GM21825 (cell line): ENCODE results near the gene THAP4.

ENCODE experiments used
- ATAC-seq: cut with Tn5 transposase; IDR thresholded peaks from one replicate; pipeline ENCODE4 v1.9.1; 2021; ENCODE audit warnings: mild to moderate bottlenecking, moderate library complexity; ENCODE audit not compliant: unreplicated experiment

THAP4 gene

DNA sequence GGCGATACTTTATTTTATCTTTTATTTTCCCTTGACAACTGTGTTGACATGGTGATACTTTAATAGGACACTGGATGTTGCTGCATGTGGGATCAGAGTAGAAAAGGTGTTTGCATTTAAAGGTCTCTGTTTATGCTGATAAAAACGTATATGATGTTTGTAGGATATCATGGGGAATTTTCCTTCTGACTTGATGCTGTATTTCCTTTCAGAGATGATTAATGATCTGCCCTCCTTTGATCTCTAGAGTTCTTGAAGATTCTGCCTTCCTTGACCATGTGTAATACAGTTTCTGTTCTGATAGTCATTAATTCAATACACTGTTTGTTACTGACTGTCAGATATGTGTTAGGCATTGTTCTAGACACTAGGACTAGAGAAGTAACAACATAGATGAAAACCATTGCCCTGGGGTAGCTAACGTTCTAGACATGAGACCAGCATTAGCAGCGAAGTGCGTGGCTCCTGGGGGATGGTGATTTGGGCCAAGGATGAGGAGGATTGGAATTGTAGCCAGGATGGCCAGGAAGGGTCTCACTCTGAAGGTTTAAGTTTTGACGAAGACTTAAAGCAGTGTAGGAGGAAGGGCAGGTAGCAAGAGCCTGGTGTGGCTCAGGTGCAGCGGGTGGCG lies 3.3 kb upstream of the THAP4 start:
- no peak for ATAC-seq

DNA sequence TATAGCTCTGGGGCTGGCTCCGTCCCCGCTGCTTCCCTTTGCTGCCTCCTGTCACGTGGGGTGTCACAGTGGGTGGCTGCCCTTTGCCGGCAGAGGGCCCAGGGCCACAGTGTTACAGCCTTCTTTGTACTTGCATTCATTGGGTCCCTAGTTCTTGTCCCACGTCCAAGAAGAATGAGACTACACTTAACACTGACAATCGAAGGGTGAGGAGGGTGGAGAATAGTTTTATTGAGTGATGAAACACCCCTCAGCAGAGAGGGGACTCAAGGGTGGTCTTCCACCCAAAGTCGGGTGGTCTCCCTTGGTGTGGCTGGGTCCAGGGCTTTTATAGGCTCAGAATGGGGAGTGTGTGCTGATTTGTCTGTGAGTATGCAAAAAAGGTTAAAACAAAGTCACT lies 2.4 kb upstream of the THAP4 start:
- ATAC-seq = no peak

DNA sequence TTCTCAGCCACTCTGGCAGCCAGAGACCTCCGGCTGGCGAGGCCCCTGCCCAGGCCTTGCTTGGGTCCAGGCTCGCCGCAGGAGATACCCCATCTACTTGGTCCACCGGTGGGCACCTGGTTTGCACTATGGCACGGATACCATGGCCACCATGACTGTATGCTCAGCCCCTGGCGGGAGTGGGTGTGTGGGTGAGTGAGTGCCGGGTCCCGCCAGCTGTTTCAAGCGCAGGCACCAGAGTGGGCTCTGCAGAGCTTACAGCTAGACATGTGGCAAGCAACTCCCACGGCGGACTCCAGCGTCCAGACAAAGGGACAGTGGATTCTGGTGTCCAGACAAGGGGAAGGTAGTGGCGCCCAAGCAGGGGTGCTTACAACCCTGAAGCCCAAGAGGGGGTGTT lies 2.0 kb upstream of the THAP4 start:
- ATAC-seq = no peak

DNA sequence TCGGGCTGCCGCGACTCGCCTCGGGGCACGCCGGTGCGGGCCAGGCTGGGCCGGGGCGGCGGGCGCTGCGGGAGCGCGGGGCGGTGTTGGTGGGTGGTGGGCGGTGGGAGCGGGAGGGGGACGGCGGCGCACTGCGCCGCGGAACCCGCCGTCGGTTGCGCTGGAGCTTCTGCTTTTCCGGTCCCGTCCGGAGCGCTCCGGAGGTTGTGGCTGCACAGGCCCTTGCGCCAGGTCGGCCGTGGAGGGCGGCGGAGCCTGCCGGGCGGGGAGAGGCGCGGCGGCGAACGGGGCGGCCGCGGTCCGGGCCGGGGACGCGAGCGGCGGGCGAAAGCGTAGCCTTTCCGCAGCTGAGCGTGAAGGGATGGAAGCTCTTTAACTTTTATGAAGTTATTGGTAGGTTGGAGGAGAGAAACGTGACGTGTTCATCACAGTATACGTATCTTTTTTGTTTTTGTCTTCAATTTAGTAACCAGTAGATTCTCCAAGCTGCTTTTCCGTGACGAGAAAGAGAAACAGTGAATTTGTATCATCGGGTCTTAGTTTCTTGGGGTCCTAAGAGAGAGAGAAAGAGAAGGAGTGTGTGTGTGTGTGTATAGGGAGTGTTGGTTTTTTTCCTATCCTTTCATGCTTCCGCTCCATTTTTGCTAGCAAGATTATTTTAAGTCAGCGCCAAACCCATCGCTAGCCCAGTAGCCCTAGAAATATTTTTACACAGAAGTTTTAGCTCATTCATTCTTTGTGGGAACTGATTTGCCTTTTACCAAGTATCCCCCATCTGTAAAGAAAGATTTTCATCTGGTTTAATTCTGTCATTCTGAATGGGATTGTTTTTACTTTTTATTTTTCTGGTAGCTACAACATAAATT lies 1.1 kb upstream of the THAP4 start:
- ATAC-seq = peak; percentile 22

DNA sequence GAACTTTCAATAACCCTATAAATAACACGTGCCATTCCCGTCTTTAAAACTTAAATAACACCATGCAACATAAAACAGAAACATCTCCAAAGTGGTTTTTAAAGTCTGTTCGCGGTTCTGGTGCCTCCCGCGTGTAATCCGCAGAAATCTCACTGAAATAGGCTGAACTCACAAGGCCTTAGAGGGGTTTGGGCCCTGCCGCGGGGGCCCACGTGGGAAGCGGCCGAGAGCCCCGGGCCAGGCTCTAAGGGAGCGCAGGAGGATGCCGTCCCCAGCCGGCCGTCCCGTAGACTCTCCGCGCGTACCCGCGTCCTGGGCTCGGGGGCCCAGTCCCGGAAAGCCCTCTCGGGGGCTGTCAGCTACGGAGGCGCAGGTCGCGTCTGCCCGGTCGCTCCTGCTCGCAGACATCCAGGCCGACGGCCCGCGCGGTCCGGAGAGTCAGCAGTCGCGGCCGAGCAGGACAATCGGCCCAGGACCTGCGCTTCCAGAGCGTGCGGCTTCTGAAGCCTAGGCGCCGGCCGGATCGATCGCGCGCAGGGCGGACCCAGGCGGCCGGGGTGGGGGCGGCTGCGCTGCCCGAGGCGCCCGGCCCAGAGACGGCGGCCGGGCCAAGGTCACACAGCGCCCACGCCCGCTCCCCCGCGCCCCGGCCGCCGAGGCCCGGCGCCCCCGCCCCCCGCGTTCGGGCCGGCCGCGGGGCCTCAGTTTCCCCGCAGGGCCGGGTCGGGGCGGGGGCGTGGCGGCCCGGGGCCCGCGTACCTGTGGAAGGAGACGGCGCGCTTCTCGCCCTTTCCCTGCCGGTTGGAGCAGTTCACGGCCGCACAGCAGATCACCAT lies 558 bp downstream of the THAP4 start:
- peak; percentile 25 for ATAC-seq

DNA sequence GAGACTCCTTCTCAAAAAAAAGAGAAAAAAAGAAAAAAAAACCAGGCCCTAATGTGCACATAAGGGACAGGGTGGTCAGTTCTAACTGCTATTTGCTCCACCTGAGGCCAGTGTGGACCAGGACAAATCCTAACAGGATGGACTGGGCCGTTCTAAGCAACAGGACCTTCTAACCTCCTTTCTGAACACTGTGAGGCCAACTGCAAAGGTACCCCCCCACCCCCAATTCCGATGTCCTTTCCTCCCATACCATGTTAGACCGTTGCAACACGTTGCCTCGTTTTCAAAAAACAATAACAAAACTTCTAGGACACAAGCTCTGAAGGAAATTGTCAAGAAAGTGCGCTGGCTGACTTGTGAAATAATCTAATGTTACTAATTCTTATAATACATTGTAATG lies 1.2 kb downstream of the THAP4 start:
- no peak for ATAC-seq

DNA sequence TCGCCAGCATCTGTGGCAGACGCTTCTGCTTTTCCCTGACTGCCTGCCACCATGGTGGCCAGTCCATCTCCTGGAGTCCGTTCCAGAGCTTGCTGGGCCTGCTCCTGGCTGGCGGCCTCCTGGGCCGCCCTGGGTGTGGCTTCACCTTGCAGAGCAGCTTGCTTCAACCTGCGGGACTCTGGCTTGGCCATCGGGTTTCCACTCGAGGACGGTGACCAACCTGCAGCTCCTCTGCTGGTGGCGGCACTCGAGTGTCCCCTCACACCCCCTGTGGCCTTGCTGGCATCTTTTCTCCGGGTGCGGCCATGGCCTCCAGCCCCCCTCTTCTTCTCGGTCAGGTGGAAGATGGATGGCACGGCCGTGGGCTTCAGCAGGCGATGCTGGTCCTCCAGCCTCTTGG lies 3.4 kb downstream of the THAP4 start:
- no peak for ATAC-seq

DNA sequence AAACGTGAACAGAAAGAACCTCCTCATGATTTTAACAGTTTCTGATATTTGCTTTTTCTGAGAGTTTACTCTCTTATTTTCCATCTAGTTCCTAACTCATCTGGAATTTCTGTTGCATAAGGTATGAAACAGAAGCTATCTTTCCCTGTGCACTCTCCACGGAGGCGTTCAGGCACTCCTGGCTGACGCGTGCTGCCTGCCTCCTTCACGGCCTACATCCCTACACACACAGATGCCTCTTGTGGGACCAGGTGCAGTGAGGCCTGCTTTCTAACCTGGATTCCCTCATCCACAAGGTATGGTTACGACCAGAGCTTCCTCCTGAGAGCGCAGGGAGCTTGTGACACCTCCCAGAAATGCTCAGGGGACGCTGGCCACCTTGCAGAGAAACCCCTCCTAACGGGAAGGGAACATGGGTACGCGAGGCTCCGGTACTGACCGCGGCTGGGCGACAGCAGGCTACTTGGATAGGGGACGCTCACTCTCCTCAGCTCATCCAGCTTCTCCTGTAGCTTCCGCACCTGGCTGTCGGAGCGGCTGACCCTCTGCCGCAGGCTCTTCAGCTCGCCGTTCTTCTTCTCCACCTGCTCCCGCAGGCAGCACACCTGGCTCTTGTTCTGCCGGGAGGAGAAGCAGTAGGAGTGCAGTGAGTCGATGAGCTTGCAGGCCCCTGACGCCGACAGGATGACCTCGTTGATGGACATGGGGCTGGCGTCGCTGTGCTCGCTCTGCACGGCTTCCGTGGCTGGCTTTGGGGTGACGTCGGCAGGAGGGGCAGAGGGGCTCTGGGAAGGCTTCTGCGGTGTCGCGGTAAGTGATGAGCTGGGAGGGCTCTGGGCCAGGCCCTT lies 4.3 kb downstream of the THAP4 start:
- ATAC-seq = no peak

DNA sequence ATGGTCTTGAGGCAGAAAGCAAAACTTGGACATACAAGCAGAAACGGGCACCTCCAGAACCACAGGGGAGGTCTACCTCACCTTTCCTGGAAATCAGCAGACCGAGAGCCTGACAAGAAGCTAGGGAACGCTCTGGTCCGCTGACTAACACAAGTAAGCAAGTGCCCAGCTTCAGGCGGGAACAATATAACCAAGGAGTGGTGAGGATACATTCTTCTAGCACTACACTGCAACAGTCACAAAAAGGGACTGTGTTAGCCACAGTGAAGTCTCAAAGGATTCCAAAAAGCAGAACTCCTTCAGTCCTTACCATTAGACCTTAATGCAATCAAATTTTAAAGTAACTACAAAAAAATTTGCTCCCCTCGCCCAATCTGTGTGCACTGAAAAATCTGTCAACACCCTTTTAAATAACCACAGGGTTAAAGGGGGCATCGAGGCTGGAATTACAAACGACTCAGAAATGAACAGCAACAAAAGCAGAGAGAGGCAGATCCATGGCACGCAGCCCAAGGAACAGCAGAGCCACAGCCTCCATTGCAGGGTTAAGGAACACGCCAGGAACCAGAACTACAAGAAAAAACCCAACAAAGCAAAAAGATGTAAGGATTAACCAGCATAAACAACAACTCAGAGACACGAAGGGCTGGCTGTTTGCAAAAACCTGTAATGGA lies 7.1 kb downstream of the THAP4 start:
- ATAC-seq = no peak

DNA sequence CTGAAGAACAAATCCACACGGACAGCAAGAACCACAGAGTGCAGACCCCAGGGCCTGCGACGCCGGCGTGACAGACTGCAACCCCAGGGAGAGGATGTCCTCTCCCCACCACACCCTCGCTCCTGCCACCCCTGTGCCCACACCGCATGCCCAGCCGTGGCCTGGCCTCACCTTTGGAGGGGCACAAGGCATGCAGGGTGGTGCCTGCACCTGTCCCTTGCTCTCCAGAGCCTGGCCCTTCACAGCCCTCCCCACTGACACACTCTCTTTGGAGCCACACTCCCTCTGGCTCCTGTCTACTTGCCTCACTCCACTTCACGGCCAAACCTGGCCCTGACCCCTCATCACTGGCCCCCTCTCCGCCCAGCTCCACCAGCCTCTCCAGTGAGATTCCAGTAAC lies 9.3 kb downstream of the THAP4 start:
- ATAC-seq = no peak

DNA sequence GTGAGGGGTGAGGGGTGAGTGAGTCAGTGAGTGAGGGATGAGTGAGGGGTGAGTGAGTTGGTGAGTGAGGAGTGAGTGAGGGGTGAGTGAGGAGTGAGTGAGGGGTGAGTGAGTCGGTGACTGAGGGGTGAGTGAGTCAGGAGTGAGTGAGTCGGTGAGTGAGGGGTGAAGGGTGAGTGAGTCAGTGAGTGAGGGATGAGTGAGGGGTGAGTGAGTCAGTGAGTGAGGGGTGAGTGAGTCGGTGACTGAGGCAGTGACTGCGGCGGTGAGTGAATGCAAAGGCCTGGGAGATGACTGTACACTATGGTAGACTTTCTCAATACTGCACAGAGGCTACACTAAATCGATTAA lies 16.6 kb downstream of the THAP4 start:
- no peak for ATAC-seq

DNA sequence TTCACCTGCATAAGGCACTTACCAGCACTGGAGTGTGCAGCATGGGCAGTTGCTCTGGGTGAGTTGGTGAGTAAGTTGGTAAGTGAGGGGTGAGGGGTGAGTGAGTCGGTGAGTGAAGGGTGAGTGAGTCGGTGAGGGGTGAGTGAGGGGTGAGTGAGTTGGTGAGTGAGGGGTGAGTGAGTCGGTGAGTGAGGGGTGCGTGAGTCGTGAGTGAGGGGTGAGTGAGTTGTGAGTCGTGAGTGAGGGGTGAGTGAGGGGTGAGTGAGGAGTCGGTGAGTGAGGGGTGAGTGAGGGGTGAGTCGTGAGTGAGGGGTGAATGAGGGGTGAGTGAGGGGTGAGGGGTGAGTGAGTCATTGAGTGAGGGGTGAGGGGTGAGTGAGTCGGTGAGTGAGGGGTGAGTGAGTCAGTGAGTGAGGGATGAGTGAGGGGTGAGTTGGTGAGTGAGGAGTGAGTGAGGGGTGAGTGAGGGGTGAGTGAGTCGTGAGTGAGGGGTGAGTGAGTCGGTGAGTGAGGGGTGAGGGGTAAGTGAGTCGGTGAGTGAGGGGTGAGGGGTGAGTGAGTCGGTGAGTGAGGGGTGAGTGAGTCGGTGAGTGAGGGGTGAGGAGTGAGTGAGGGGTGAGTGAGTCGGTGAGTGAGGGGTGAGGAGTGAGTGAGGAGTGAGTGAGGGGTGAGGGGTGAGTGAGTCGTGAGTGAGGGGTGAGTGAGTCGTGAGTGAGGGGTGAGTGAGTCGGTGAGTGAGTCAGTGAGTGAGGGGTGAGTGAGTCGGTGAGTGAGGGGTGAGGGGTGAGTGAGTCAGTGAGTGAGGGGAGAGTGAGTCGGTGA lies 17.1 kb downstream of the THAP4 start:
- ATAC-seq = no peak

DNA sequence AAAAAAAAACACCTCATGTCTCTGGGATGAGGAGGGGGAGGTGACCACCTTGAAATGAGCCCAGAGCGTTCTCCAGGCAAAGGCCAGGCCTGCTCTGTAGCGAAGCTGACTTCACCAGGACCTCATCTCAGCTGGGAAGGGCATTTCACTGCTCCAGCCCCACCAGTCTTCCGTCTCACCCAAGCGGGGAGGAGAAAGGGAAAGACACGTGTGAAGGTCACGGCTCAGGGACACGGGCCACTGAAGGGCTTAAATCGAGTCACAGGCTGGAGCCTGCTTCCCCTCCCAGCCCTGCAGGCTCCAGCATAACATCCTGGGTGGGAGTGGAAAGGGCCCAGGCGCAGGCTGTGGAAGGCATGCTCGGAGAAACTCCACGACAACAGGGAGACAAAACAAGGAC lies 18.1 kb downstream of the THAP4 start:
- no peak for ATAC-seq

DNA sequence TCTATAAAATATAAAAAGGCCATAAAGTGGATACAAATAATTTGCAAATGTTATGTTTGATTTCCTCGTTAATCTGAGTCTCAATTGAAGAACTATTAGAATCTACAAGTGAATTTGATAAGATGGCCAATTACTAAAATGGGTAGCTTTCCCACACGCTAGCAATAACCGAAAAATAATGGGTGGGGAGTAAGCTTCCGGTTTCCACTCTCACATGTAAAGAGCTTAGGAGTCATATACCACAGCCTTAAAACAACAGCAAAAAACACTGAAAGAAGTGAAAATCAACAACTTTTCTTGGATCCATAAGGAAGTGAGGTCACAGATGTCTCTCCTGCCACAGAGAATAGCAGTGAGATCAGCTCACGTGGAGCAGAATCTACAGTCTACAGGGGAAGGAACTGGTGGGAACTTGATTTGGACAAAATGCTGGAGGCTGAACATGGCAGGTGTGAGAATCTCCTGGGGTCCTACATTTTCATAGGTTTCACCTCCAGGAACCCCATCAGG lies 18.6 kb downstream of the THAP4 start:
- ATAC-seq = no peak

DNA sequence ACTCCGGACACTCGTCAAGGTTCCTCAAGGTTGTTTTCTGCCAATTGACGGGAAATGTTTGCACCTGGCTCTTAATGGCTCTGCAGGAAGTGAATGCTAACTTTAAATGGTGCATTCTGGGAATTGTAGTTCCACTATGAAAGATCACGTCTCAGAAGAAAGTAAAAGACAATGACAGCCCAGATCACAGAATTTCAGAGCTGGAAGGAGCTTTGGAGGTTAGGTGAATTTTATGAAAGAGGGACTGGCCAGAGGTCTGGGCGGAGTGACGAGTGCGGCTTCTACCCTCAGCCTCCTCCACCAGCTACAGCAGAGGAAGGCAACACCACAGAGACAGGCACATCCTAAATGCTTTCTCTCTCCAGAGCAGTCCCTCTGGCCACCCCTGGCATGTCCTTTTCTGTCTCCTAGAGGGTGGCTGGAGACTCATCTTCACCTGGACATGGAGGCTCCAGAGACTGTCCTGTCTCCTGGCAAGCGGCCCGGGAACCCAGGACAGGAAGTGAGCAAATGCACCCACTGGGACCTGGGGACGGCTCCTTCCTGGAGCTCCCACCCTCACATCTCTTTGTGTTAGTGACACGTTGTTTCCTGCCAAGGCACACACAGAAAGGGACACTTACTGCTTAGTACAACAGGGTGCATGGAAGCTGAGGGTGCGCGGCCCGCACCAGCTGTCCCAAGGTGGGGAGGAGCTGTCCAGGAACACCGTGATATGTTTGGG lies 19.4 kb downstream of the THAP4 start:
- no peak for ATAC-seq

DNA sequence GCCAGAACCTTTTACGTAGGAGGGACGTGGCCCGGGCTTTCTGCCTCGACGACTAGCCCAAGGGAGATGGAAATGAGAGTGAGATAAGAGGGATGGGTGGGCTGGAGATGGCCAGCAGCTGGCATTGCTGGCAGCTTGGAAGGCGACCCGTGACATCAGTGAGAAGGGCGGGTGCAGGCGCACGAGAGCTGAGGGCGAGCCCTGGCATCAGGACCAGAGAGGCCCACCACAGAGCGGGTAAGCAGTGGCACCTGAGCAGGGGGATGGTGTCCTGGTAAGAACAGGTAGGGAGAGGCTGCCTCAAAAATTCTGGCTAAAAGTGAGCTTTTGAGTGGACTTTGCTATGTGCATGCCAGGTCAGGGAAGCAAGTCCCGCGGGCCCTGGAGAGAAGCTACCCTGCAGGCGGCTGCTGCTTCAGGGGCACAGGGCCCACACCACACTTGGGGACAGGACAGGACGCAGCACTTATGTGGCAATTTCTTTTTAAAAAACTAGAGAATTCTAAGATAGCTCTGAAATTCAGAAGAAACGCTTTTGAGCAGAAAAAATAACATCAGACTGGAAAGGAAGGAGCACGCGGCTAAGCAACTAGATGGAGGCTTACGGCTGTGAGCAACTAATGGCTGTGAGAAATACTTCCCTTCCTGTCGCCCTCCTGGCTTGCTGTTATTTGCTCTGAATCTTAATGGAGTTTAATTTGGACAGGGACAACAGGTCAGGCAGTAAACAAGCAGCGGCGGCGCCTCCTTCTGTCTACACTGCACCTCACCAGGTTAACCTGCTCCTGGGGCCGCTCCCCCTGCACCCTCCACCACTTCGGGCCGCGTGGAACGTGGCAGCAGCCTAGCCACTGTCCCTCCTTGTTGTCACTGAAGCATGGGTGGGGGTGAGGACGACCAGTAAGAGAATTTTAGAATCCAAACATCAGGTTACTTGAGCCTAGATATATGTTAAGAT lies 20.5 kb downstream of the THAP4 start:
- ATAC-seq = no peak

DNA sequence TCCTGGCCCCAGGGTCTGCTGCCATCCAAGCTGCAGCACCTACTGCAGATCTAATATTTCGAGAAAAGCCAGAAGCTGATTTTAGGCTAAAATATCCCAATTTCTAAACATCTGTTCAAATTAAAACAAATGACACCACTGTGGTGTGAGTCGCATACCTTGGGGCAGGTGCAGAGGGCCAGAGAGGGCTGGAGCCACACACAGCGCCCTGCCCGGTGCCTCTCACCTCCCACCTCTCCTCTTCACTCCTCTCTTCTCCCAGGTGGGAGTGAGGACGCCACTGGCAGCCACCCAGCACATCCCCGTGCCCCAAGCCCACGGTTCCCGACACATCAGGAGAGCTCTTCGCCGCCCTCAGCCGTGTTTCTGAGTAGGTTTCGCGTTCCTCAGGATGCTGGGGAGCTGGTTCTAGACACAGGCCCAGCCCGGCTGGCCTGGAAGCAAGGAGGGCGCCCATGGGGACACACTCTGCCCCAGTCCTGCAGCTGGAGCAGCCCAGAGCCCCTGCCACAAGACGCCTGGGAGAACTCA lies 21.4 kb downstream of the THAP4 start:
- ATAC-seq = no peak
